Spleen (tissue), 11 donors: Measurements from ENCODE around the gene DAB2IP. TPM values are rescaled to one million over a fixed set of nuclear protein-coding genes. Genes with fewer than 3 reads are reported as not detected.

Experiments used
- DNase-seq: peaks from one replicate; pipeline ENCODE4 v3.0.0-alpha.2; 2020
- H3K27ac ChIP-seq, 8 donors: fragments of 200-600 bp; sonication (generic) in 7 of 8; 1 replicate in 4 of 8; 2 replicates in 4 of 8; pipeline versions ENCODE4 v1.5.0 to v1.8.0; 2016 to 2021; ENCODE audit warnings: inconsistent platforms in 4 of 8, mild to moderate bottlenecking in 4 of 8, moderate library complexity in 1 of 8
- H3K27me3 ChIP-seq, 7 donors: fragments of 200-600 bp; sonication (generic) in 6 of 7; replicated peaks in 1 of 7; 1 replicate in 4 of 7; 2 replicates in 3 of 7; pipeline versions ENCODE4 v1.5.0 to v1.8.0; 2016 to 2021; ENCODE audit warnings: inconsistent platforms in 3 of 7, mild to moderate bottlenecking in 1 of 7
- H3K36me3 ChIP-seq, 6 donors: fragments of 200-600 bp; sonication (generic) in 5 of 6; 1 replicate in 4 of 6; 2 replicates in 2 of 6; pipeline versions ENCODE4 v1.5.0 to v1.8.0; 2016 to 2021; ENCODE audit warnings: inconsistent platforms in 2 of 6
- H3K4me1 ChIP-seq, 6 donors: fragments of 200-600 bp; sonication (generic) in 5 of 6; 1 replicate in 3 of 6; 2 replicates in 3 of 6; pipeline versions ENCODE4 v1.5.0 to v1.8.0; 2016 to 2021; ENCODE audit warnings: inconsistent platforms in 3 of 6
- H3K4me3 ChIP-seq, 8 donors: fragments of 200-600 bp; sonication (generic) in 7 of 8; 1 replicate in 4 of 8; 2 replicates in 4 of 8; pipeline versions ENCODE4 v1.5.0 to v1.8.0; 2016 to 2021; ENCODE audit warnings: inconsistent platforms in 4 of 8, mild to moderate bottlenecking in 4 of 8, moderate library complexity in 2 of 8
- H3K9me3 ChIP-seq, 8 donors: fragments of 200-600 bp; sonication (generic) in 7 of 8; 1 replicate in 4 of 8; 2 replicates in 4 of 8; pipeline versions ENCODE4 v1.5.0 to v1.8.0; 2016 to 2021; ENCODE audit warnings: inconsistent platforms in 4 of 8
- POLR2A ChIP-seq, 3 donors: fragments of 450-650 bp; IDR thresholded peaks; one replicate each; pipeline ENCODE4 v1.5.1; 2017; ENCODE audit warnings: antibody characterized with exemption in 3 of 3, mild to moderate bottlenecking in 1 of 3
- POLR2AphosphoS5 ChIP-seq, 3 donors: sonication (generic); formaldehyde crosslinking; IDR thresholded peaks; one replicate each; pipeline ENCODE4 v1.5.1; 2017; ENCODE audit warnings: antibody characterized with exemption in 3 of 3
- WGBS, 5 donors: extraction: QIAGEN DNeasy Blood & Tissue Kit in 3 of 5; methylation state at CpG; one replicate each; pipeline versions ENCODE4 v1.1.5 to v1.1.7; 2013 to 2018; 5-methylcytosine and 5-hydroxymethylcytosine counted together
- intact Hi-C: fragments of 100-400 bp; cut with DNase I; formaldehyde crosslinking; loops from one replicate; pipeline ENCODE4 v1.15.0; 2023; ENCODE audit warnings: low total_unique reads
- polyA plus RNA-seq, 3 donors: library from polyadenylated mRNA; stranded (reverse); fragments of 200-250 nt; gene quantifications; one replicate each; pipeline ENCODE4 v1.2.1, GENCODE V29; 2013
- total RNA-seq, 7 donors: library from RNA; depleted of rRNA in 3 of 7; stranded (reverse); fragments of >200 nt in 3 of 7; fragmentation: NEBNext Ultra II Directional in 4 of 7; extraction: Animal tissue kit (Norgen Biotek cat#: 25700) in 4 of 7; gene quantifications; one replicate each; pipeline versions ENCODE4 v1.1.0 to v1.2.1, GENCODE V29; 2016 to 2021
- TF ChIP-seq, protein P1 (sequence below), 11 experiments: fragments of 200-600 bp in 7 of 11; fragments of 450-650 bp in 4 of 11; sonication (generic) in 4 of 11; IDR thresholded peaks in 8 of 11; conservative IDR thresholded peaks in 3 of 11; 1 replicate in 7 of 11; 2 replicates in 4 of 11; pipeline versions ENCODE4 v1.4.0 to v1.8.0; 2016 to 2021; ENCODE audit warnings: antibody characterized with exemption in 11 of 11, inconsistent platforms in 4 of 11, mild to moderate bottlenecking in 1 of 11
- donor health status: healthy with polysubstance abuse.
- donor health status: DM: no; HTN: no; CAD: no; lungs with moderate emphysema.
- donor health status: DM: no; HTN: no; CAD: no.
- donor health status: Bipolar disorder and iron deficiency.
- donor health status: healthy.
- donor health status: DM: no; HTN: no; CAD: no.
- donor health status: DM: yes; HTN: yes; CAD: no.

Gene DAB2IP
- total and polyA plus RNA-seq, 10 donors: 5.0 to 83.0 (median 38.1) TPM

DNA sequence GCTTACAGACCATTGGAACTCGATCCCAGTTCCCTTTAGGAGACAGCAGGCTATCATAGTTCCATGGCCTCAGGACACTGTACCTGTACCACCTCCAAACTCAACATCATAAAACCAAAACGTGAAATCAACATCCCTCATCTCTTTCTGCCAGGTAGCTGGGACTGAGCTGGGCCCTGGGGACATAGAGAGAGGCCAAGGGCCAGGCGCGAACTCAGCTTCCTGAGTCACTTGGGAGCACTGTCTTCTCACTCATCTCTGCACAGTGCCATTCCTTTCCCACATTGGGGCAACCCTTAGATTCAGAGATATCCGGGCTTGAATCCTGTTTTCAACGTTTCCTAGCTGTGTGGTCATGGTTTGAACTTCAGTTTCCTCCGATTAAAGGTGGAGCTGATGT is 12.2 kb downstream of the DAB2IP start:
- H3K4me3 ChIP-seq: no peak overlapping the region
- peaks cover 0 to 25% (median 0%) of the 10 kb centered on the region in 7 donors for H3K27me3 ChIP-seq
- intact Hi-C loops: no loop called here
- no peaks in the 10 kb centered on the region for H3K9me3 ChIP-seq
- 70 to 86% (median 75%) methylated on average over 6 to 7 of the region's 7 CpGs for WGBS, 5 donors
- TF ChIP-seq, protein P1, sequence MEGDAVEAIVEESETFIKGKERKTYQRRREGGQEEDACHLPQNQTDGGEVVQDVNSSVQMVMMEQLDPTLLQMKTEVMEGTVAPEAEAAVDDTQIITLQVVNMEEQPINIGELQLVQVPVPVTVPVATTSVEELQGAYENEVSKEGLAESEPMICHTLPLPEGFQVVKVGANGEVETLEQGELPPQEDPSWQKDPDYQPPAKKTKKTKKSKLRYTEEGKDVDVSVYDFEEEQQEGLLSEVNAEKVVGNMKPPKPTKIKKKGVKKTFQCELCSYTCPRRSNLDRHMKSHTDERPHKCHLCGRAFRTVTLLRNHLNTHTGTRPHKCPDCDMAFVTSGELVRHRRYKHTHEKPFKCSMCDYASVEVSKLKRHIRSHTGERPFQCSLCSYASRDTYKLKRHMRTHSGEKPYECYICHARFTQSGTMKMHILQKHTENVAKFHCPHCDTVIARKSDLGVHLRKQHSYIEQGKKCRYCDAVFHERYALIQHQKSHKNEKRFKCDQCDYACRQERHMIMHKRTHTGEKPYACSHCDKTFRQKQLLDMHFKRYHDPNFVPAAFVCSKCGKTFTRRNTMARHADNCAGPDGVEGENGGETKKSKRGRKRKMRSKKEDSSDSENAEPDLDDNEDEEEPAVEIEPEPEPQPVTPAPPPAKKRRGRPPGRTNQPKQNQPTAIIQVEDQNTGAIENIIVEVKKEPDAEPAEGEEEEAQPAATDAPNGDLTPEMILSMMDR (IDR thresholded peaks at IDR 0.05 in 8 of 11, conservative IDR thresholded peaks at IDR 0.05 in 3 of 11): no peak
- TF ChIP-seq POLR2AphosphoS5 (IDR thresholded peaks at IDR 0.05) (no peak), POLR2A (IDR thresholded peaks at IDR 0.05) (no peak)
- no peaks in the 10 kb centered on the region for H3K36me3 ChIP-seq
- H3K4me1 ChIP-seq: peaks cover 0 to 14% (median 0%) of the 10 kb centered on the region in 6 donors
- no peak for DNase-seq
- peak overlapping the region in 4 of 8 donors; percentile 8 to 56 (median 24) for H3K27ac ChIP-seq

DNA sequence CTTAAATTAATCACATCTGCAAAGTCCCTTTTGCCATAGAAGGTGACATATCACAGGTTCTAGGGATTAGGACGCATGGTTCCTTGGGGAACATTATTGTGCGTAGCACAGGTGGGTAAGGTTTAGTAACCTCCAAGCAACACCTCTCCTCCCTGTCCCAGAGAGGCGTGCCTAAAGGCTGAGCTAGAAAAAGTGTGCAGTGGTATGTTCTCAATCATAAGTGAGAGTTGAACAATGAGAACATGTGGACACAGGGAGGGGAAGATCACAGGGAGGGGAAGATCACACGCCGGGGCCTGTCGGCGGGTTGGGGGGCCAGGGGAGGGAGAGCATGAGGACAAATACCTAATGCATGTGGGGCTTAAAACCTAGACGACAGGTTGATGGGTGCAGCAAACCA is 14.9 kb downstream of the DAB2IP start:
- DNase-seq: peak; percentile 24
- Histone ChIP-seq H3K9me3 (no peaks in the 10 kb centered on the region), H3K4me3 (no peak overlapping the region), H3K27ac (no peak overlapping the region), H3K4me1 (peaks cover 0 to 14% (median 0%) of the 10 kb centered on the region in 6 donors), H3K36me3 (no peaks in the 10 kb centered on the region), H3K27me3 (peaks cover 0 to 22% (median 0%) of the 10 kb centered on the region in 7 donors)
- TF ChIP-seq POLR2A (IDR thresholded peaks at IDR 0.05) (no peak), POLR2AphosphoS5 (IDR thresholded peaks at IDR 0.05) (no peak)
- TF ChIP-seq, protein P1 (IDR thresholded peaks at IDR 0.05 in 8 of 11, conservative IDR thresholded peaks at IDR 0.05 in 3 of 11): no peak
- 84 to 91% (median 90%) methylated on average over 8 of the region's 8 CpGs for WGBS, 5 donors
- intact Hi-C loops: no loop called here

DNA sequence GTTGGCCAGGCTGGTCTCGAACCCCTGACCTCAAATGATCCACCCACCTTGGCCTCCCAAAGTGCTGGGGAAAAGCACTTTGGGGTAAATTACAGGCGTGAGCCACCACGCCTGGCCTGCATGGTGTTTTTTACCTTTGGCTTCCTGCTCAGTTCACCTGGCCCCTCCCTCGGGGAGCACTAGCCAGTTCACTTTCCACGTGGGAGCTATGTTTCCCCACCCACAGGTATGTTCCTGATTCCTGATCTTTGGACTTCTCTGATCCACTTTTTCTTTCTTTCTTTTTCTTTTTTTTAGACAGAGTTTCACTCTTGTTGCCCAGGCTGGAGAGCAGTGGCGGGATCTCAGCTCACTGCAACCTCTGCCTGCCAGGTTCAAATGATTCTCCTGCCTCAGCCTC is 15.8 kb downstream of the DAB2IP start:
- intact Hi-C loops: no loop called here
- TF ChIP-seq POLR2A (IDR thresholded peaks at IDR 0.05) (no peak), POLR2AphosphoS5 (IDR thresholded peaks at IDR 0.05) (no peak)
- TF ChIP-seq, protein P1 (IDR thresholded peaks at IDR 0.05 in 8 of 11, conservative IDR thresholded peaks at IDR 0.05 in 3 of 11): no peak
- H3K4me3 ChIP-seq: no peak overlapping the region
- H3K4me1 ChIP-seq: peaks cover 0 to 14% (median 0%) of the 10 kb centered on the region in 6 donors
- DNase-seq: peak; percentile 22
- H3K27ac ChIP-seq: no peak overlapping the region
- H3K27me3 ChIP-seq: peaks cover 0 to 22% (median 0%) of the 10 kb centered on the region in 7 donors
- no peaks in the 10 kb centered on the region for H3K9me3 ChIP-seq
- 87 to 98% (median 93%) methylated on average over 6 of the region's 6 CpGs for WGBS, 5 donors
- H3K36me3 ChIP-seq: no peaks in the 10 kb centered on the region

DNA sequence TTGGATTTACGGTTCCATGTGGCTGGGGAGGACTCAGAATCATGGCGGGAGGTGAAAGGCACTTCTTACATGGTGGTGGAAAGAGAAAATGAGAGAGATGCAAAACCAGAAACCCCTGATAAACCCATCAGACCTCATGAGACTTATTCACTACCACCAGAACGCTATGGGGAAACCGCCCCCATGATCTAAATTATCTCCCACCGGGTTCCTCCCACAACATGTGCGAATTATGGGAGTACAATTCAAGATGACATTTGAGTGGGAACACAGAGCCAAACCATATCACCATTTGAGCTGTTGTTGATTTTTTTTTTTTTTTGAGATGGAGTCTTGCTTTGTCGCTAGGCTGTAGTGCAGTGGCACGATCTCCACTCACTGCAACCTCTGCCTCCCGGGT is 16.5 kb downstream of the DAB2IP start:
- TF ChIP-seq, protein P1 (IDR thresholded peaks at IDR 0.05 in 8 of 11, conservative IDR thresholded peaks at IDR 0.05 in 3 of 11): no peak
- TF ChIP-seq POLR2AphosphoS5 (IDR thresholded peaks at IDR 0.05): no peak
- TF ChIP-seq POLR2A (IDR thresholded peaks at IDR 0.05): no peak
- DNase-seq: no peak
- H3K9me3 ChIP-seq: no peaks in the 10 kb centered on the region
- intact Hi-C loops: no loop called here
- peaks cover 0 to 22% (median 0%) of the 10 kb centered on the region in 7 donors for H3K27me3 ChIP-seq
- no peak overlapping the region for H3K4me3 ChIP-seq
- H3K27ac ChIP-seq: no peak overlapping the region
- no peaks in the 10 kb centered on the region for H3K36me3 ChIP-seq
- H3K4me1 ChIP-seq: peaks cover 0 to 14% (median 0%) of the 10 kb centered on the region in 6 donors
- 86 to 96% (median 92%) methylated on average over 9 of the region's 9 CpGs for WGBS, 5 donors
